ENCODE data around the gene HEATR3.
"Not testable (repeated sequence)": the region's sequence is repeated elsewhere in the genome, so short reads cannot be mapped to it uniquely, and the experiment has no call there.

DNA sequence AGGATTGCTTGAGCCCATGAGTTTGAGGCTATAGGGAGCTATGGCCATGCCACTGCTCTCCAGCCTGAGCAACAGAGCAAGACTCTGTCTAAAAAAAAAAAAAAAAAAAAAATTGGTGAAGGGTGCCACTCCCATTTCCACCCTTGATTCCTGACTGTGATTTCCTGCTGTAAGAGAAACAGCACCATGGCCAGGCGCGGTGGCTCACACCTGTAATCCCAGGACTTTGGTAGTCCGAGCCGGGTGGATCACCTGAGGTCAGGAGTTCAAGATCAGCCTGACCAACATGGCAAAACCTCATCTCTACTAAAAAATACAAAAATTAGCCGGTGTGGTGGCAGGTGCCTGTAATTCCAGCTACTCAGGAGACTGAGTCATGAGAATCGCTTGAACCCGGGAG lies 66.8 kb downstream of the HEATR3 start:
- TF ChIP-seq, protein P1, sequence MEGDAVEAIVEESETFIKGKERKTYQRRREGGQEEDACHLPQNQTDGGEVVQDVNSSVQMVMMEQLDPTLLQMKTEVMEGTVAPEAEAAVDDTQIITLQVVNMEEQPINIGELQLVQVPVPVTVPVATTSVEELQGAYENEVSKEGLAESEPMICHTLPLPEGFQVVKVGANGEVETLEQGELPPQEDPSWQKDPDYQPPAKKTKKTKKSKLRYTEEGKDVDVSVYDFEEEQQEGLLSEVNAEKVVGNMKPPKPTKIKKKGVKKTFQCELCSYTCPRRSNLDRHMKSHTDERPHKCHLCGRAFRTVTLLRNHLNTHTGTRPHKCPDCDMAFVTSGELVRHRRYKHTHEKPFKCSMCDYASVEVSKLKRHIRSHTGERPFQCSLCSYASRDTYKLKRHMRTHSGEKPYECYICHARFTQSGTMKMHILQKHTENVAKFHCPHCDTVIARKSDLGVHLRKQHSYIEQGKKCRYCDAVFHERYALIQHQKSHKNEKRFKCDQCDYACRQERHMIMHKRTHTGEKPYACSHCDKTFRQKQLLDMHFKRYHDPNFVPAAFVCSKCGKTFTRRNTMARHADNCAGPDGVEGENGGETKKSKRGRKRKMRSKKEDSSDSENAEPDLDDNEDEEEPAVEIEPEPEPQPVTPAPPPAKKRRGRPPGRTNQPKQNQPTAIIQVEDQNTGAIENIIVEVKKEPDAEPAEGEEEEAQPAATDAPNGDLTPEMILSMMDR (conservative IDR thresholded peaks at IDR 0.05; ENCODE audit: low read depth, low read length), result not testable (repeated sequence)
- not testable (repeated sequence) for TF ChIP-seq EZH2 (IDR thresholded peaks at IDR 0.05; ENCODE audit: borderline replicate concordance, low read depth, low read length, poor library complexity, severe bottlenecking)
